Keratinocyte (primary cell): ENCODE measurements around the gene MBNL3. TPM values are rescaled to one million over a fixed set of nuclear protein-coding genes. Genes with fewer than 3 reads are reported as not detected.

Experiments used
- DNase-seq: peaks from one replicate; pipeline ENCODE4 v3.0.0-alpha.2; 2011; ENCODE audit warnings: low read depth, missing footprints, low spot score
- FAIRE-seq: peaks from 2 replicates; lab custom pipeline; 2011; peaks lifted over from hg19 to GRCh38; lab: Jason Lieb, UNC
- H2AFZ ChIP-seq: 2 replicates; pipeline ENCODE4 v1.6.0; 2012; ENCODE audit warnings: low read length, control low read depth, inconsistent platforms; ENCODE audit not compliant: control insufficient read depth
- H3K27ac ChIP-seq: 2 replicates; pipeline ENCODE4 v1.5.1; 2011; ENCODE audit warnings: low read length; ENCODE audit not compliant: control insufficient read depth, insufficient read depth
- H3K27me3 ChIP-seq: 3 replicates; pipeline ENCODE4 v1.6.0; 2011; ENCODE audit warnings: low read length; ENCODE audit not compliant: control insufficient read depth, insufficient read depth; ENCODE audit errors: extremely low read depth
- H3K36me3 ChIP-seq, 2 experiments: 2 replicates in 1 of 2; 3 replicates in 1 of 2; pipeline ENCODE4 v1.5.1; 2011; ENCODE audit warnings: low read length in 2 of 2, mild to moderate bottlenecking in 1 of 2; ENCODE audit not compliant: control insufficient read depth in 2 of 2, insufficient read depth in 2 of 2; ENCODE audit errors: extremely low read depth in 1 of 2
- H3K4me1 ChIP-seq: 3 replicates; pipeline ENCODE4 v1.5.1; 2011; ENCODE audit warnings: low read length; ENCODE audit not compliant: control insufficient read depth, insufficient read depth; ENCODE audit errors: extremely low read depth
- H3K4me2 ChIP-seq: 3 replicates; pipeline ENCODE4 v1.6.0; 2011; ENCODE audit warnings: low read depth, low read length; ENCODE audit not compliant: control insufficient read depth, insufficient read depth; ENCODE audit errors: extremely low read depth
- H3K4me3 ChIP-seq, 3 experiments: fragments of 200-600 bp in 1 of 3; sonication (generic) in 1 of 3; 2 replicates in 2 of 3; 3 replicates in 1 of 3; pipeline ENCODE4 v1.5.1; 2011 to 2016; ENCODE audit warnings: low read length in 3 of 3, mild to moderate bottlenecking in 3 of 3, control low read depth in 2 of 3, inconsistent platforms in 1 of 3, low read depth in 1 of 3, mixed read lengths in 1 of 3, mixed run types in 1 of 3, moderate library complexity in 1 of 3; ENCODE audit not compliant: control insufficient read depth in 2 of 3, insufficient read depth in 2 of 3; ENCODE audit errors: extremely low read depth in 1 of 3
- H3K79me2 ChIP-seq: 2 replicates; pipeline ENCODE4 v1.6.0; 2012; ENCODE audit warnings: low read length; ENCODE audit not compliant: control insufficient read depth, insufficient read depth
- H3K9ac ChIP-seq: 3 replicates; pipeline ENCODE4 v1.6.0; 2011; ENCODE audit warnings: low read length; ENCODE audit not compliant: control insufficient read depth, insufficient read depth; ENCODE audit errors: extremely low read depth
- H3K9me1 ChIP-seq: 3 replicates; pipeline ENCODE4 v1.6.0; 2011; ENCODE audit warnings: low read length; ENCODE audit not compliant: control insufficient read depth, insufficient read depth; ENCODE audit errors: extremely low read depth
- H3K9me3 ChIP-seq: 2 replicates; pipeline ENCODE4 v1.5.1; 2012; ENCODE audit warnings: low read depth, low read length; ENCODE audit not compliant: control insufficient read depth
- H4K20me1 ChIP-seq: 3 replicates; pipeline ENCODE4 v1.6.0; 2011; ENCODE audit warnings: low read length; ENCODE audit not compliant: control insufficient read depth, insufficient read depth; ENCODE audit errors: extremely low read depth
- CTCF ChIP-seq, 3 experiments: IDR thresholded peaks in 1 of 3; conservative IDR thresholded peaks in 1 of 3; optimal IDR thresholded peaks in 1 of 3; 2 replicates in 2 of 3; 3 replicates in 1 of 3; pipeline versions ENCODE3 to v1.5.1; 2011; ENCODE audit warnings: low read length in 3 of 3, mild to moderate bottlenecking in 3 of 3, moderate library complexity in 2 of 3, control low read depth in 1 of 3, inconsistent platforms in 1 of 3; ENCODE audit not compliant: insufficient read depth in 2 of 3; ENCODE audit errors: extremely low read depth in 1 of 3
- EZH2 ChIP-seq: IDR thresholded peaks from one replicate; pipeline ENCODE4 v1.6.1; 2012; ENCODE audit warnings: inconsistent platforms, mild to moderate bottlenecking, low read length, moderate library complexity
- dilution Hi-C: fragments of 300-500 bp; cut with MboI; formaldehyde crosslinking; loops from one replicate; pipeline ENCODE4 v1.7.0; 2020; ENCODE audit warnings: low sequenced_read_pairs; ENCODE audit not compliant: extremely low pct_ligation_motif_present
- polyA plus RNA-seq, 5 experiments: library from polyadenylated mRNA; depleted of rRNA in 3 of 5; stranded (reverse) in 3 of 5; stranded (forward) in 1 of 5; unstranded in 1 of 5; fragments of >200 nt; gene quantifications; 1 replicate in 1 of 5; 2 replicates in 3 of 5; 3 replicates in 1 of 5; pipeline versions ENCODE4 v1.2.1 to v1.2.3, GENCODE V29; 2011 to 2012; ENCODE audit warnings: missing spikeins in 2 of 5, low read depth in 1 of 5, low replicate concordance in 1 of 5

Gene MBNL3
- polyA plus RNA-seq, 1 donor (not counting 4 experiments of a cell fraction or from before 2014, with no cell fraction given): 6.9 TPM

GRCh38 chrX:132382068-132382467, 106.8 kb downstream of the MBNL3 start:
- Histone ChIP-seq H3K9me3 (no peaks in the 10 kb centered on the region), H3K9me1 (no peaks in the 10 kb centered on the region), H3K27ac (no peak overlapping the region), H3K27me3 (no peaks in the 10 kb centered on the region), H3K4me1 (no peaks in the 10 kb centered on the region), H3K36me3 (no peaks in the 10 kb centered on the region), H3K4me3 (no peak overlapping the region), H3K4me2 (no peak overlapping the region), H3K9ac (no peak overlapping the region), H3K79me2 (no peaks in the 10 kb centered on the region), H2AFZ (no peak overlapping the region), H4K20me1 (no peaks in the 10 kb centered on the region)
- DNase-seq: no peak
- TF ChIP-seq EZH2 (no peak), CTCF (optimal IDR thresholded peaks at IDR 0.05 in 1 of 3, IDR thresholded peaks at IDR 0.05 in 1 of 3, conservative IDR thresholded peaks at IDR 0.05 in 1 of 3; ENCODE audit: extremely low read depth in 1 of 3, insufficient read depth in 2 of 3, low read length in 3 of 3) (no peak)
- dilution Hi-C loops: no loop called here
- FAIRE-seq: no peak

GRCh38 chrX:132378281-132378680, 110.6 kb downstream of the MBNL3 start:
- no peak overlapping the region for H3K9ac ChIP-seq
- no peak overlapping the region for H3K4me2 ChIP-seq
- H2AFZ ChIP-seq: no peak overlapping the region
- H3K36me3 ChIP-seq: no peaks in the 10 kb centered on the region
- H3K27me3 ChIP-seq: no peaks in the 10 kb centered on the region
- H3K4me1 ChIP-seq: no peaks in the 10 kb centered on the region
- H3K4me3 ChIP-seq: no peak overlapping the region
- H3K9me1 ChIP-seq: no peaks in the 10 kb centered on the region
- FAIRE-seq: no peak
- no peaks in the 10 kb centered on the region for H4K20me1 ChIP-seq
- H3K79me2 ChIP-seq: no peaks in the 10 kb centered on the region
- no peak for TF ChIP-seq CTCF (optimal IDR thresholded peaks at IDR 0.05 in 1 of 3, IDR thresholded peaks at IDR 0.05 in 1 of 3, conservative IDR thresholded peaks at IDR 0.05 in 1 of 3; ENCODE audit: extremely low read depth in 1 of 3, insufficient read depth in 2 of 3, low read length in 3 of 3)
- no peak for TF ChIP-seq EZH2
- no peaks in the 10 kb centered on the region for H3K9me3 ChIP-seq
- dilution Hi-C loops: no loop called here
- no peak overlapping the region for H3K27ac ChIP-seq
- DNase-seq: no peak
